Naive thymus-derived CD4-positive, alpha-beta T cell (primary cell): Measurements from ENCODE around the gene SLC25A52. TPM values are rescaled to one million over a fixed set of nuclear protein-coding genes. Genes with fewer than 3 reads are reported as not detected.
A peak's percentile ranks its signal among the peaks of the same experiment; 100 is the strongest.
"Not testable (repeated sequence)": the region's sequence is repeated elsewhere in the genome, so short reads cannot be mapped to it uniquely, and the experiment has no call there.

Experiments used
- ATAC-seq: fragments of 150-1000 bp; cut with Tn5 transposase; 2 replicates; pipeline ENCODE4 v1.10.0; 2021; ENCODE audit warnings: mild to moderate bottlenecking, moderate library complexity
- CTCF ChIA-PET: fragments of 350-600 bp; sonication (Branson Sonifier 250); formaldehyde crosslinking; loops from one replicate; lab custom pipeline; 2021; ENCODE audit warnings: antibody characterized with exemption; lab: Charles Lee
- POLR2A ChIA-PET: fragments of 350-600 bp; sonication (Branson Sonifier 250); formaldehyde crosslinking; loops from one replicate; lab custom pipeline; 2021; ENCODE audit warnings: antibody characterized with exemption, inconsistent platforms; lab: Charles Lee
- DNase-seq, 9 donors: peaks; one replicate each; pipeline versions ENCODE4 v3.0.0 to v3.0.0-alpha.2; 2020 to 2022; ENCODE audit warnings: mixed read lengths in 1 of 9
- H3K27ac ChIP-seq: one replicate; pipeline ENCODE4 v1.7.0; 2013; ENCODE audit warnings: mild to moderate bottlenecking, low read depth, low read length, moderate library complexity
- H3K27me3 ChIP-seq, 2 donors: one replicate each; pipeline ENCODE4 v1.7.0; 2013; ENCODE audit warnings: low read length in 2 of 2, mild to moderate bottlenecking in 2 of 2, moderate library complexity in 2 of 2; ENCODE audit not compliant: control insufficient read depth in 2 of 2, insufficient read depth in 2 of 2
- H3K36me3 ChIP-seq, 3 experiments: 1 replicate in 2 of 3; 2 replicates in 1 of 3; pipeline ENCODE4 v1.7.0; 2013; ENCODE audit warnings: low read length in 3 of 3, mild to moderate bottlenecking in 3 of 3, moderate library complexity in 1 of 3; ENCODE audit not compliant: insufficient read depth in 3 of 3, control insufficient read depth in 2 of 3
- H3K4me1 ChIP-seq, 2 donors: one replicate each; pipeline ENCODE4 v1.7.0; 2013; ENCODE audit warnings: low read length in 2 of 2, mild to moderate bottlenecking in 2 of 2, moderate library complexity in 1 of 2; ENCODE audit not compliant: control insufficient read depth in 2 of 2, insufficient read depth in 2 of 2
- H3K4me3 ChIP-seq: 2 replicates; pipeline ENCODE4 v1.7.0; 2013; ENCODE audit warnings: mild to moderate bottlenecking, low read length
- H3K9me3 ChIP-seq, 3 experiments: 1 replicate in 2 of 3; 2 replicates in 1 of 3; pipeline ENCODE4 v1.7.0; 2013; ENCODE audit warnings: low read length in 3 of 3; ENCODE audit not compliant: control insufficient read depth in 2 of 3
- H3K27ac Mint-ChIP-seq, 9 donors: one replicate each; pipeline ENCODE4 v1.8.0; 2020 to 2022; ENCODE audit warnings: mixed read lengths in 9 of 9, mild to moderate bottlenecking in 8 of 9, moderate library complexity in 5 of 9, inconsistent platforms in 2 of 9
- H3K27me3 Mint-ChIP-seq, 5 donors: one replicate each; pipeline ENCODE4 v1.8.0; 2021 to 2022; ENCODE audit warnings: mixed read lengths in 5 of 5, mild to moderate bottlenecking in 1 of 5
- H3K36me3 Mint-ChIP-seq, 5 donors: one replicate each; pipeline ENCODE4 v1.8.0; 2020 to 2022; ENCODE audit warnings: mixed read lengths in 5 of 5, mild to moderate bottlenecking in 3 of 5, inconsistent platforms in 1 of 5
- H3K4me1 Mint-ChIP-seq, 7 donors: one replicate each; pipeline ENCODE4 v1.8.0; 2020 to 2022; ENCODE audit warnings: mixed read lengths in 7 of 7, mild to moderate bottlenecking in 3 of 7, inconsistent platforms in 1 of 7
- H3K4me3 Mint-ChIP-seq, 10 donors: one replicate each; pipeline ENCODE4 v1.8.0; 2020 to 2022; ENCODE audit warnings: mild to moderate bottlenecking in 10 of 10, mixed read lengths in 10 of 10, moderate library complexity in 6 of 10, inconsistent platforms in 2 of 10
- H3K9me3 Mint-ChIP-seq, 11 donors: one replicate each; pipeline ENCODE4 v1.8.0; 2020 to 2022; ENCODE audit warnings: mixed read lengths in 11 of 11, mild to moderate bottlenecking in 4 of 11, inconsistent platforms in 1 of 11, moderate library complexity in 1 of 11
- intact Hi-C, 2 donors: fragments of 100-400 bp; cut with micrococcal nuclease; formaldehyde crosslinking; loops; one replicate each; pipeline ENCODE4 v1.15.1; 2023
- polyA plus RNA-seq, 2 donors: library from polyadenylated mRNA; unstranded; fragments of 300-500 nt; fragmentation: Illumina TruSeq; gene quantifications; one replicate each; pipeline ENCODE4 v1.2.3, GENCODE V29; 2021
- total RNA-seq, 6 experiments: library from RNA in 5 of 6; stranded (reverse) in 5 of 6; gene quantifications; 1 replicate in 5 of 6; 2 replicates in 1 of 6; pipeline ENCODE4 v1.2.3 and lab custom pipeline; 2021 to 2026

The SLC25A52 gene
- total and polyA plus RNA-seq, 7 experiments from 2014 or later: not detected

DNA sequence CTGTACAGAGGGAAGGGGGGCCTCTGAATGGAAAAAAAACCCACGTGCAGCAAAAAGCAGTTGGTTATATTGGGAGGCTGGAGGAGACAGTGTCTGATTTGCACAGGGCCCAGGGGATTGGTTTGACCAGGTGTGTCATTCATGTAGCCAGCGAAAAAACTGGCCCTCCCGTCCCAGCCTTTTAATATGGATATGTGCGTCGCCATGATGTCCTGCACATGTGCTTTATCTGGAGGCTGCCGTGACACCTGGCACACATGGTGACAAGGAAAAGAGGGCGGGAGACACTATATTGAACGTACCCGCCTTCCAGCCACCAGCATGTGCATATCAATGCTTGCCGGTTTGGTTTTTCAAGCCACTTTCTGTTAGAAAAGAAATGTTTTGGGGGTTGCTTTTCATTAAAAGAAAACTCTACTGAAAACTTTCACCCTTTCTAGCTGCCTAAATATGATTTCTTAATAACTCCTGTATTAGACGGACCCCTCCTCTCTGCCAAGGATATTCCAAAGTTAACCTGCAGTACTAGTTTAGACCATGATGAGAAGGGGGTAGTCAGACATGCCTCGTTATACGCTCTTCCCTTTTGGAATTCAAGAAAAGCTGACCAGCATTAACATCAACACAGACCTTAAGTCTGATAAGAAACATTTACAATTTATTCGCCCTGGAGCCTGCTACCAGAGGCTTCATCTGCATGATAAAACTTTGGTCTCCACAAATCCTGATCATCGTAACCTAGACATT is 16.2 kb downstream of the SLC25A52 start:
- no peak overlapping the region for H3K27ac ChIP-seq
- no peaks in the 10 kb centered on the region for H3K9me3 ChIP-seq
- Mint-ChIP-seq H3K36me3 (no peaks in the 10 kb centered on the region), H3K4me3 (no peak overlapping the region), H3K9me3 (peaks cover 0 to 2% (median 0%) of the 10 kb centered on the region in 11 donors), H3K27ac (no peak overlapping the region), H3K4me1 (no peaks in the 10 kb centered on the region), H3K27me3 (peaks cover 0 to 2% (median 0%) of the 10 kb centered on the region in 5 donors)
- no peak for ATAC-seq
- no peak for DNase-seq
- no peaks in the 10 kb centered on the region for H3K36me3 ChIP-seq
- intact Hi-C loops: loop anchor here in 1 of 2 donors (5.0 kb wide), 1 partner anchor 233 kb away; no protein-coding TSS in a partner anchor
- no peaks in the 10 kb centered on the region for H3K27me3 ChIP-seq
- no peak overlapping the region for H3K4me3 ChIP-seq
- ChIA-PET POLR2A (no interaction called here), CTCF (no interaction called here)
- no peaks in the 10 kb centered on the region for H3K4me1 ChIP-seq

DNA sequence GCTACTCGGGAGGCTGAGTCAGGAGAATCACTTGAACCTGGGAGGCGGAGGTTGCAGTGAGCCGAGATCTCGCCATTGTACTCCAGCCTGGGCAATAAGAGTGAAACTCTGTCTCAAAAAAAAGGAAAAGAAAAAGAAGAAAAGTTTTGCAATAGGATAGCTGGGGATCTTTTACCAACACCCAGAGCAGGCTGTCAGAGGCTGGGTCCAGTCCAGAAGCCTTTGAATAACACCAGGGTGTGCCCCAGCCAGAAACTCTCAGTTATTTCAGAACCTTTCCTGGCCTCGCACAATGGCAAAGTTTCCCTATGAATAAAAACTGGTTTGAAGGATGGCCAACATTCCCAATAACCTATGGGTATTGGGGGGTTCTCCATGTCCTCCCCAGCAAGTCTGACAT is 17.1 kb downstream of the SLC25A52 start:
- H3K27ac ChIP-seq, H3K27me3 Mint-ChIP-seq, H3K4me1 Mint-ChIP-seq, ATAC-seq, H3K36me3 Mint-ChIP-seq, H3K4me1 ChIP-seq, H3K27me3 ChIP-seq, H3K4me3 ChIP-seq, H3K9me3 Mint-ChIP-seq, H3K9me3 ChIP-seq, DNase-seq, H3K4me3 Mint-ChIP-seq, H3K36me3 ChIP-seq, POLR2A ChIA-PET, H3K27ac Mint-ChIP-seq: not testable (repeated sequence)
- CTCF ChIA-PET: interaction anchor here (1.1 kb wide), 1 partner anchor 12 kb away, joined by 4 read pairs; no protein-coding TSS in a partner anchor
- intact Hi-C loops: loop anchor here in 1 of 2 donors (5.0 kb wide), 1 partner anchor 234 kb away; no protein-coding TSS in a partner anchor

DNA sequence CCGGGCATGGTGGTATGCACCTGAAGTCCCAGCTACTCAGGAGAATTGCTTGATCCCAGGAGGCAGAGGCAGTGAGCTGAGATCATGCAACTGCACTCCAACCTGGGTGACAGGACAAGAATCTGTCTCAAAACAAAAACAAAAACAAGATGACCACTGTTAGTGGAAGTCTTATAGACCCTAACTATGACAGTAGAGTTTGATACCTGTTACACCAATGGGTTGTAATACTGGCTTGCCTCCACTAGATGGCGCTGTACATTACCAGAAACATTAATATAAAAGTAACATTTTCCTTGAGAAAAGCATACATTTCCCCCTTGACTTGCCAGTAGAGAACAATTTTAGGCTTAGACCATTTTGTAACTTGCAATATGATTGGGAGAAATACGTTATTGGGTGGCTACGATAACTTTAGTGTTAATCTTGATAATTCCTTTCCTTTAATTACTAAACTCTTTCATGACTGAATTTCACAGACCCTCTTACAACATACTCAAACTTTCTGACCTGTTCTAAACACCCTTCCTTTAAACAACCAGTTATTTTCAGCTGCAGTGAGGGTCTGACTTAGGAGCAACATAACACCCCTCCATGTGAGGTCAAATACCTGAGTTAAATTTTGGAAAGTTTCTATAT is 19.5 kb downstream of the SLC25A52 start:
- H3K4me1 ChIP-seq: no peaks in the 10 kb centered on the region
- H3K4me3 ChIP-seq: no peak overlapping the region
- Mint-ChIP-seq H3K36me3 (no peaks in the 10 kb centered on the region), H3K27ac (peak overlapping the region in 1 of 9 donors; percentile 14), H3K9me3 (peaks cover 0 to 9% (median 2%) of the 10 kb centered on the region in 11 donors), H3K4me3 (no peak overlapping the region), H3K4me1 (no peaks in the 10 kb centered on the region), H3K27me3 (no peaks in the 10 kb centered on the region)
- ATAC-seq: peak; percentile 82
- H3K27me3 ChIP-seq: no peaks in the 10 kb centered on the region
- H3K9me3 ChIP-seq: no peaks in the 10 kb centered on the region
- DNase-seq: peak in 7 of 9 donors; percentile 12 to 56 (median 46)
- intact Hi-C loops: loop anchor here (1.0 to 5.0 kb wide), 7 partner anchors 78 to 811 kb away; no protein-coding TSS in a partner anchor
- H3K36me3 ChIP-seq: no peaks in the 10 kb centered on the region
- POLR2A ChIA-PET: no interaction called here
- H3K27ac ChIP-seq: no peak overlapping the region
- CTCF ChIA-PET: no interaction called here

DNA sequence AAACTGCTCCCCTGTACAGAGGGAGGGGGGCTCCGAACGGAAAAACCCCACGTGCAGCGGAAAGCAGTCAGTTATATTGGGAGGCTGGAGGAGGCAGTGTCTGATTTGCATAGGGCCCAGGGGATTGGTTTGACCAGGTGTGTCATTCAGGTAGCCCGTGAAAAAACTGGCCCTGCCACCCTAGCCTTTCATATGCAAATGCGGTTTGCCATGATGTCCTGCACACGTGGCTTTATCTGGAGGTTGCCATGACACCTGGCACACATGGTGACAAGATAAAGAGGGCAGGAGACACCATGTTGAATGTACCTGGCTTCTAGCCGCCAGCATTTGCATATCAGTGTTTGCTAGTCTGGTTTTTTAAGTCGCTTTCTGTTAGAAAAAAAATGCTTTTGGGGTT is 20.5 kb downstream of the SLC25A52 start:
- H3K36me3 ChIP-seq: no peaks in the 10 kb centered on the region
- H3K4me1 ChIP-seq: no peaks in the 10 kb centered on the region
- H3K27ac ChIP-seq: no peak overlapping the region
- ChIA-PET POLR2A (no interaction called here), CTCF (no interaction called here)
- no peaks in the 10 kb centered on the region for H3K36me3 Mint-ChIP-seq
- ATAC-seq (no peak), DNase-seq (no peak)
- no peaks in the 10 kb centered on the region for H3K4me1 Mint-ChIP-seq
- H3K4me3 ChIP-seq: no peak overlapping the region
- H3K27ac Mint-ChIP-seq: no peak overlapping the region
- H3K4me3 Mint-ChIP-seq: no peak overlapping the region
- H3K9me3 ChIP-seq: no peaks in the 10 kb centered on the region
- intact Hi-C loops: loop anchor here in 1 of 2 donors (5.0 kb wide), 1 partner anchor 237 kb away; no protein-coding TSS in a partner anchor
- peaks cover 0 to 9% (median 2%) of the 10 kb centered on the region in 11 donors for H3K9me3 Mint-ChIP-seq
- H3K27me3 ChIP-seq: no peaks in the 10 kb centered on the region
- H3K27me3 Mint-ChIP-seq: peaks cover 0 to 3% (median 0%) of the 10 kb centered on the region in 5 donors

DNA sequence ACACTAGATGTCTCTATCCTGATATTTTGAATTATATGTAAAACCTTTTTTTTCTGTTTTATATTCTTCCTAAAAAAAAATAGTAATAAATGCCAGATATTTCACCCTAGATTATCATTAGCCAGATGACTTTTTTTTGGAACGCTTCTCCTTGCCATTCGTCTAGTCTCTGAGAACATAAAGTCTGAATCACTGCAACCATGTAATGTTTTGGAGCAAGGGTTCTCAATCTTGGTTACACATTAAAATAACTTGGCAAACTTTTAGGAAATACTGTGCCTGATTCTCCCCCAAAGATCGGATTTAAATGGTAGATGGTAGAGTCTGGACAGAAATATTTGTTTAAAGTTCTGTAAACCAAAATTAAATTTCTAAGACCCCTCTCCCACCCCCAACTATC is 21.0 kb downstream of the SLC25A52 start:
- Mint-ChIP-seq H3K27me3 (peaks cover 0 to 3% (median 0%) of the 10 kb centered on the region in 5 donors), H3K4me1 (no peaks in the 10 kb centered on the region), H3K9me3 (peaks cover 0 to 9% (median 2%) of the 10 kb centered on the region in 11 donors), H3K27ac (no peak overlapping the region), H3K36me3 (no peaks in the 10 kb centered on the region), H3K4me3 (no peak overlapping the region)
- no peak for DNase-seq
- ATAC-seq: no peak
- Histone ChIP-seq H3K27me3 (no peaks in the 10 kb centered on the region), H3K36me3 (no peaks in the 10 kb centered on the region), H3K9me3 (no peaks in the 10 kb centered on the region), H3K27ac (no peak overlapping the region), H3K4me1 (no peaks in the 10 kb centered on the region), H3K4me3 (no peak overlapping the region)
- ChIA-PET CTCF (no interaction called here), POLR2A (no interaction called here)
- intact Hi-C loops: loop anchor here in 1 of 2 donors (5.0 kb wide), 1 partner anchor 238 kb away; no protein-coding TSS in a partner anchor

DNA sequence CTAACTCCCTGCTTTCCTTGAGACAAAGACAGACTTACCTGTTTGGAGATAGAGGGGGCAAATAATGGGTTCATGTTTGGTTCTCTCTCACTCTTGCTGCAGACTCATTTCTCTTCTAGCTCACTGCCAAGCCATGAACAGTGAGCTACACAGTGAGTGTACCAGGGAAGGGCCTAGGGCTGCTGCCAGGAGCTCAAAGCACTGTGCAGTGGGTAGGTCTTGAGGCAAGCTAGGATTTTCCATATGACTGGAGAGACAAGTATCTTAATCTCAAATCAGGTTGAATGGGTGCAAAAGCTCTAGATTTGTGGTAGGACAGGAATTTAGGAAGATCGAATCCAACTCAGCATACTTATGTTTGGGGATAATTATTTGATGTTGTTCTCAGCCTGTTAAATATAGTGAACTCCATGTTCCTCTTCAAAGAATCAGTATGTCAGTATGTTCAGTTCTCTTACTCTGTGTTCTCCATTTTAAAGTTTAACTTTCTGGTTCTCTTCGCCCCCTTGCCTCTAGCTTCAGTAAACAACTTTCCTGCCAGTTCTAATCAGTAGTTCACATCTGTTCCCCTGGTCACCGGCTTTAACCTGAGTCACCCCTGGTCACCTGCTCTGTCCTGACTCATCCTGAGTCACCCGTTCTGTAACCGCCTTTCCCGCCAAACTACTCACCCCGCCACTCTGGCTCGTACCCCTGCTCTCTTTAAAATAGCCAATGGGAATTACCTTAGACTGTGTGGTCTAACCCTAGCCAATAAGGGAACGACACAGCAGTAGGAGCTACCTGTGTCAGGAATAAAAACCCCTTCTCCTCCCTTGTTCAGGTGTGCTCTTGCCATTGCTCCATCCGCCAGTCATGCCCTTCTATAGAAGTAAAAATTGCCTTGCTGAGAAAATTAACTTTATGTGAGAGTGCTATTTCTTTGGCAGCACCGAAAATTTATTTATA is 21.9 kb downstream of the SLC25A52 start:
- ATAC-seq: no peak
- POLR2A ChIA-PET: no interaction called here
- Mint-ChIP-seq H3K4me3 (no peak overlapping the region), H3K27me3 (peaks cover 0 to 3% (median 0%) of the 10 kb centered on the region in 5 donors), H3K36me3 (no peaks in the 10 kb centered on the region), H3K27ac (peak overlapping the region in 1 of 9 donors; percentile 4), H3K4me1 (no peaks in the 10 kb centered on the region), H3K9me3 (peaks cover 0 to 9% (median 2%) of the 10 kb centered on the region in 11 donors)
- no peaks in the 10 kb centered on the region for H3K36me3 ChIP-seq
- DNase-seq: no peak
- intact Hi-C loops: no loop called here
- H3K4me3 ChIP-seq: no peak overlapping the region
- H3K27me3 ChIP-seq: no peaks in the 10 kb centered on the region
- no peaks in the 10 kb centered on the region for H3K9me3 ChIP-seq
- CTCF ChIA-PET: interaction anchor here (0.7 to 0.9 kb wide), 2 partner anchors 75 to 182 kb away, joined by 3 read pairs; no protein-coding TSS in a partner anchor
- no peak overlapping the region for H3K27ac ChIP-seq
- H3K4me1 ChIP-seq: no peaks in the 10 kb centered on the region
